ENCODE data around the gene PDCD4. TPM values are rescaled to one million over a fixed set of nuclear protein-coding genes. Genes with fewer than 3 reads are reported as not detected.
A peak's percentile ranks its signal among the peaks of the same experiment; 100 is the strongest.

The PDCD4 gene
- total RNA-seq, 1 donor from 2014 or later = 142 TPM

- H3K9me3 Mint-ChIP-seq = no peaks in the 10 kb centered on the region
- H3K4me1 Mint-ChIP-seq = peaks cover 19% of the 10 kb centered on the region
- peak overlapping the region; percentile 9 for H3K27ac Mint-ChIP-seq
- no peaks in the 10 kb centered on the region for H3K27me3 Mint-ChIP-seq (ENCODE audit: low read depth)
- TF ChIP-seq, protein P1, sequence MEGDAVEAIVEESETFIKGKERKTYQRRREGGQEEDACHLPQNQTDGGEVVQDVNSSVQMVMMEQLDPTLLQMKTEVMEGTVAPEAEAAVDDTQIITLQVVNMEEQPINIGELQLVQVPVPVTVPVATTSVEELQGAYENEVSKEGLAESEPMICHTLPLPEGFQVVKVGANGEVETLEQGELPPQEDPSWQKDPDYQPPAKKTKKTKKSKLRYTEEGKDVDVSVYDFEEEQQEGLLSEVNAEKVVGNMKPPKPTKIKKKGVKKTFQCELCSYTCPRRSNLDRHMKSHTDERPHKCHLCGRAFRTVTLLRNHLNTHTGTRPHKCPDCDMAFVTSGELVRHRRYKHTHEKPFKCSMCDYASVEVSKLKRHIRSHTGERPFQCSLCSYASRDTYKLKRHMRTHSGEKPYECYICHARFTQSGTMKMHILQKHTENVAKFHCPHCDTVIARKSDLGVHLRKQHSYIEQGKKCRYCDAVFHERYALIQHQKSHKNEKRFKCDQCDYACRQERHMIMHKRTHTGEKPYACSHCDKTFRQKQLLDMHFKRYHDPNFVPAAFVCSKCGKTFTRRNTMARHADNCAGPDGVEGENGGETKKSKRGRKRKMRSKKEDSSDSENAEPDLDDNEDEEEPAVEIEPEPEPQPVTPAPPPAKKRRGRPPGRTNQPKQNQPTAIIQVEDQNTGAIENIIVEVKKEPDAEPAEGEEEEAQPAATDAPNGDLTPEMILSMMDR (IDR thresholded peaks at IDR 0.05; ENCODE audit: unreplicated experiment) = no peak
- H3K4me3 Mint-ChIP-seq = no peak overlapping the region
- peaks cover 11% of the 10 kb centered on the region for H3K36me3 Mint-ChIP-seq
- no peak for DNase-seq (ENCODE audit: low spot score in 2 of 2, unreplicated experiment in 2 of 2)
Measured at GRCh38 chr10:110837418-110838171, 34.1 kb upstream of the PDCD4 start.

GRCh38 chr10:110840225-110840922 lies 31.4 kb upstream of the PDCD4 start:
- TF ChIP-seq, protein P1 (IDR thresholded peaks at IDR 0.05; ENCODE audit: unreplicated experiment) = no peak
- H3K4me3 Mint-ChIP-seq = no peak overlapping the region
- no peaks in the 10 kb centered on the region for H3K27me3 Mint-ChIP-seq (ENCODE audit: low read depth)
- DNase-seq (ENCODE audit: low spot score in 2 of 2, unreplicated experiment in 2 of 2) = no peak
- H3K4me1 Mint-ChIP-seq = peaks cover 12% of the 10 kb centered on the region
- no peak overlapping the region for H3K27ac Mint-ChIP-seq
- H3K36me3 Mint-ChIP-seq = peaks cover 15% of the 10 kb centered on the region
- H3K9me3 Mint-ChIP-seq = no peaks in the 10 kb centered on the region

GRCh38 chr10:110840923-110841428 lies 30.8 kb upstream of the PDCD4 start:
- no peak for DNase-seq (ENCODE audit: low spot score in 2 of 2, unreplicated experiment in 2 of 2)
- H3K27me3 Mint-ChIP-seq (ENCODE audit: low read depth) = no peaks in the 10 kb centered on the region
- H3K4me1 Mint-ChIP-seq = peaks cover 16% of the 10 kb centered on the region
- H3K36me3 Mint-ChIP-seq = peaks cover 15% of the 10 kb centered on the region
- TF ChIP-seq, protein P1 (IDR thresholded peaks at IDR 0.05; ENCODE audit: unreplicated experiment) = no peak
- H3K27ac Mint-ChIP-seq = no peak overlapping the region
- no peaks in the 10 kb centered on the region for H3K9me3 Mint-ChIP-seq
- no peak overlapping the region for H3K4me3 Mint-ChIP-seq

- H3K4me1 Mint-ChIP-seq = peaks cover 20% of the 10 kb centered on the region
- no peaks in the 10 kb centered on the region for H3K9me3 Mint-ChIP-seq
- no peak overlapping the region for H3K4me3 Mint-ChIP-seq
- H3K27ac Mint-ChIP-seq = no peak overlapping the region
- TF ChIP-seq, protein P1 (IDR thresholded peaks at IDR 0.05; ENCODE audit: unreplicated experiment) = no peak
- peaks cover 13% of the 10 kb centered on the region for H3K36me3 Mint-ChIP-seq
- no peaks in the 10 kb centered on the region for H3K27me3 Mint-ChIP-seq (ENCODE audit: low read depth)
- DNase-seq (ENCODE audit: low spot score in 2 of 2, unreplicated experiment in 2 of 2) = no peak
Measured at GRCh38 chr10:110841767-110842267, 29.9 kb upstream of the PDCD4 start.

GRCh38 chr10:110842326-110842904 lies 29.3 kb upstream of the PDCD4 start:
- Mint-ChIP-seq H3K36me3 (peaks cover 13% of the 10 kb centered on the region), H3K9me3 (no peaks in the 10 kb centered on the region), H3K27ac (no peak overlapping the region), H3K4me3 (no peak overlapping the region), H3K4me1 (peaks cover 22% of the 10 kb centered on the region), H3K27me3 (ENCODE audit: low read depth) (no peaks in the 10 kb centered on the region)
- DNase-seq (ENCODE audit: low spot score in 2 of 2, unreplicated experiment in 2 of 2) = no peak
- TF ChIP-seq, protein P1 (IDR thresholded peaks at IDR 0.05; ENCODE audit: unreplicated experiment) = no peak

Measured in mesothelial cell of epicardium (in vitro differentiated cells).